Measurements from ENCODE around the gene NRDC. TPM values are rescaled to one million over a fixed set of nuclear protein-coding genes. Genes with fewer than 3 reads are reported as not detected.
A peak's percentile ranks its signal among the peaks of the same experiment; 100 is the strongest.

Gene NRDC
- total RNA-seq, 1 donor from 2014 or later: 177 TPM

- DNase-seq (ENCODE audit: low spot score): no peak
- H3K9me3 Mint-ChIP-seq: no peaks in the 10 kb centered on the region
- no peak overlapping the region for H3K4me3 Mint-ChIP-seq
- H3K27ac Mint-ChIP-seq: no peak overlapping the region
- no peaks in the 10 kb centered on the region for H3K4me1 Mint-ChIP-seq (ENCODE audit: low read depth)
- H3K27me3 Mint-ChIP-seq (ENCODE audit: insufficient read depth): no peaks in the 10 kb centered on the region
- intact Hi-C loops (cut with micrococcal nuclease): no loop called here
- H3K36me3 Mint-ChIP-seq (ENCODE audit: low read depth): peaks cover 45% of the 10 kb centered on the region
Measured at GRCh38 chr1:51814513-51814912, 64.0 kb downstream of the NRDC start.

GRCh38 chr1:51799372-51799771, 79.2 kb downstream of the NRDC start:
- H3K27me3 Mint-ChIP-seq (ENCODE audit: insufficient read depth): no peaks in the 10 kb centered on the region
- DNase-seq (ENCODE audit: low spot score): no peak
- no peaks in the 10 kb centered on the region for H3K9me3 Mint-ChIP-seq
- peaks cover 3% of the 10 kb centered on the region for H3K4me1 Mint-ChIP-seq (ENCODE audit: low read depth)
- no peak overlapping the region for H3K4me3 Mint-ChIP-seq
- no peak overlapping the region for H3K27ac Mint-ChIP-seq
- intact Hi-C loops (cut with micrococcal nuclease): no loop called here
- H3K36me3 Mint-ChIP-seq (ENCODE audit: low read depth): peaks cover 30% of the 10 kb centered on the region

- Mint-ChIP-seq H3K4me1 (ENCODE audit: low read depth) (peaks cover 24% of the 10 kb centered on the region), H3K9me3 (no peaks in the 10 kb centered on the region), H3K27me3 (ENCODE audit: insufficient read depth) (no peaks in the 10 kb centered on the region), H3K36me3 (ENCODE audit: low read depth) (peaks cover 51% of the 10 kb centered on the region), H3K4me3 (no peak overlapping the region), H3K27ac (no peak overlapping the region)
- DNase-seq (ENCODE audit: low spot score): no peak
- intact Hi-C loops (cut with micrococcal nuclease): no loop called here
Measured at GRCh38 chr1:51794868-51795267, 83.7 kb downstream of the NRDC start.

GRCh38 chr1:51794260-51794659, 84.3 kb downstream of the NRDC start:
- no peak overlapping the region for H3K27ac Mint-ChIP-seq
- no peak for DNase-seq (ENCODE audit: low spot score)
- H3K4me1 Mint-ChIP-seq (ENCODE audit: low read depth): peaks cover 24% of the 10 kb centered on the region
- H3K9me3 Mint-ChIP-seq: no peaks in the 10 kb centered on the region
- peaks cover 57% of the 10 kb centered on the region for H3K36me3 Mint-ChIP-seq (ENCODE audit: low read depth)
- H3K27me3 Mint-ChIP-seq (ENCODE audit: insufficient read depth): no peaks in the 10 kb centered on the region
- intact Hi-C loops (cut with micrococcal nuclease): no loop called here
- no peak overlapping the region for H3K4me3 Mint-ChIP-seq

- intact Hi-C loops (cut with micrococcal nuclease): no loop called here
- peak overlapping the region; percentile 46 for H3K27ac Mint-ChIP-seq
- H3K4me3 Mint-ChIP-seq: no peak overlapping the region
Measured at GRCh38 chr1:51792864-51793263, 85.7 kb downstream of the NRDC start.

GRCh38 chr1:51791888-51792287, 86.6 kb downstream of the NRDC start:
- no peaks in the 10 kb centered on the region for H3K27me3 Mint-ChIP-seq (ENCODE audit: insufficient read depth)

More at GRCh38 chr1:51792864-51793263, 85.7 kb downstream of the NRDC start:
- Mint-ChIP-seq H3K36me3 (ENCODE audit: low read depth) (peaks cover 61% of the 10 kb centered on the region), H3K9me3 (no peaks in the 10 kb centered on the region), H3K27me3 (ENCODE audit: insufficient read depth) (no peaks in the 10 kb centered on the region), H3K4me1 (ENCODE audit: low read depth) (peaks cover 24% of the 10 kb centered on the region)
- DNase-seq (ENCODE audit: low spot score): no peak

GRCh38 chr1:51790385-51790784, 88.1 kb downstream of the NRDC start:
- intact Hi-C loops (cut with micrococcal nuclease): no loop called here
- no peaks in the 10 kb centered on the region for H3K9me3 Mint-ChIP-seq
- H3K4me1 Mint-ChIP-seq (ENCODE audit: low read depth): peaks cover 24% of the 10 kb centered on the region
- H3K36me3 Mint-ChIP-seq (ENCODE audit: low read depth): peaks cover 71% of the 10 kb centered on the region
- H3K27ac Mint-ChIP-seq: no peak overlapping the region
- DNase-seq (ENCODE audit: low spot score): no peak
- H3K4me3 Mint-ChIP-seq: no peak overlapping the region
- no peaks in the 10 kb centered on the region for H3K27me3 Mint-ChIP-seq (ENCODE audit: insufficient read depth)

More at GRCh38 chr1:51791888-51792287, 86.6 kb downstream of the NRDC start:
- intact Hi-C loops (cut with micrococcal nuclease): no loop called here
- H3K36me3 Mint-ChIP-seq (ENCODE audit: low read depth): peaks cover 62% of the 10 kb centered on the region
- no peaks in the 10 kb centered on the region for H3K9me3 Mint-ChIP-seq
- DNase-seq (ENCODE audit: low spot score): no peak
- H3K4me1 Mint-ChIP-seq (ENCODE audit: low read depth): peaks cover 24% of the 10 kb centered on the region
- H3K4me3 Mint-ChIP-seq: no peak overlapping the region
- H3K27ac Mint-ChIP-seq: no peak overlapping the region

- Mint-ChIP-seq H3K27me3 (ENCODE audit: insufficient read depth) (no peaks in the 10 kb centered on the region), H3K9me3 (no peaks in the 10 kb centered on the region), H3K4me1 (ENCODE audit: low read depth) (peaks cover 21% of the 10 kb centered on the region), H3K27ac (no peak overlapping the region), H3K4me3 (no peak overlapping the region), H3K36me3 (ENCODE audit: low read depth) (peaks cover 78% of the 10 kb centered on the region)
- no peak for DNase-seq (ENCODE audit: low spot score)
- intact Hi-C loops (cut with micrococcal nuclease): no loop called here
Measured at GRCh38 chr1:51789342-51789741, 89.2 kb downstream of the NRDC start.

GRCh38 chr1:51788938-51789337, 89.6 kb downstream of the NRDC start:
- peaks cover 17% of the 10 kb centered on the region for H3K4me1 Mint-ChIP-seq (ENCODE audit: low read depth)
- intact Hi-C loops (cut with micrococcal nuclease): no loop called here
- H3K27ac Mint-ChIP-seq: no peak overlapping the region
- H3K9me3 Mint-ChIP-seq: no peaks in the 10 kb centered on the region
- H3K27me3 Mint-ChIP-seq (ENCODE audit: insufficient read depth): no peaks in the 10 kb centered on the region
- peaks cover 76% of the 10 kb centered on the region for H3K36me3 Mint-ChIP-seq (ENCODE audit: low read depth)
- no peak overlapping the region for H3K4me3 Mint-ChIP-seq
- no peak for DNase-seq (ENCODE audit: low spot score)

- Mint-ChIP-seq H3K4me1 (ENCODE audit: low read depth) (no peaks in the 10 kb centered on the region), H3K9me3 (no peaks in the 10 kb centered on the region), H3K27me3 (ENCODE audit: insufficient read depth) (no peaks in the 10 kb centered on the region), H3K4me3 (no peak overlapping the region), H3K36me3 (ENCODE audit: low read depth) (peaks cover 51% of the 10 kb centered on the region), H3K27ac (no peak overlapping the region)
- DNase-seq (ENCODE audit: low spot score): no peak
- intact Hi-C loops (cut with micrococcal nuclease): no loop called here
Measured at GRCh38 chr1:51784997-51785421, 93.5 kb downstream of the NRDC start.

- DNase-seq (ENCODE audit: low spot score): no peak
- intact Hi-C loops (cut with micrococcal nuclease): no loop called here
- Mint-ChIP-seq H3K27me3 (ENCODE audit: insufficient read depth) (no peaks in the 10 kb centered on the region), H3K36me3 (ENCODE audit: low read depth) (peaks cover 26% of the 10 kb centered on the region), H3K27ac (no peak overlapping the region), H3K4me1 (ENCODE audit: low read depth) (peaks cover 9% of the 10 kb centered on the region), H3K4me3 (no peak overlapping the region), H3K9me3 (no peaks in the 10 kb centered on the region)
Measured at GRCh38 chr1:51780927-51781326, 97.6 kb downstream of the NRDC start.

- intact Hi-C loops (cut with micrococcal nuclease): no loop called here
Measured at GRCh38 chr1:51776408-51776807, 102.1 kb downstream of the NRDC start.

GRCh38 chr1:51768971-51769588, 109.4 kb downstream of the NRDC start:
- H3K4me3 Mint-ChIP-seq: no peak overlapping the region
- intact Hi-C loops (cut with micrococcal nuclease): loop anchor here (1.0 to 10.0 kb wide), 6 partner anchors 42 to 324 kb away; partner anchors contain the start of genes EPS15 and OSBPL9
- H3K36me3 Mint-ChIP-seq (ENCODE audit: low read depth): peaks cover 32% of the 10 kb centered on the region
- DNase-seq (ENCODE audit: low spot score): no peak
- peaks cover 8% of the 10 kb centered on the region for H3K4me1 Mint-ChIP-seq (ENCODE audit: low read depth)
- no peaks in the 10 kb centered on the region for H3K27me3 Mint-ChIP-seq (ENCODE audit: insufficient read depth)
- no peaks in the 10 kb centered on the region for H3K9me3 Mint-ChIP-seq
- no peak overlapping the region for H3K27ac Mint-ChIP-seq

More at GRCh38 chr1:51776408-51776807, 102.1 kb downstream of the NRDC start:
- no peak for DNase-seq (ENCODE audit: low spot score)
- peaks cover 36% of the 10 kb centered on the region for H3K36me3 Mint-ChIP-seq (ENCODE audit: low read depth)
- no peak overlapping the region for H3K4me3 Mint-ChIP-seq
- peaks cover 17% of the 10 kb centered on the region for H3K4me1 Mint-ChIP-seq (ENCODE audit: low read depth)
- no peaks in the 10 kb centered on the region for H3K27me3 Mint-ChIP-seq (ENCODE audit: insufficient read depth)
- no peaks in the 10 kb centered on the region for H3K9me3 Mint-ChIP-seq
- H3K27ac Mint-ChIP-seq: no peak overlapping the region

- H3K36me3 Mint-ChIP-seq (ENCODE audit: low read depth): peaks cover 19% of the 10 kb centered on the region
- no peak overlapping the region for H3K27ac Mint-ChIP-seq
- peaks cover 12% of the 10 kb centered on the region for H3K4me1 Mint-ChIP-seq (ENCODE audit: low read depth)
- DNase-seq (ENCODE audit: low spot score): no peak
- intact Hi-C loops (cut with micrococcal nuclease): loop anchor here (10.0 kb wide), 1 partner anchor 317 kb away; no protein-coding TSS in a partner anchor
- H3K9me3 Mint-ChIP-seq: no peaks in the 10 kb centered on the region
- H3K27me3 Mint-ChIP-seq (ENCODE audit: insufficient read depth): no peaks in the 10 kb centered on the region
- H3K4me3 Mint-ChIP-seq: no peak overlapping the region
Measured at GRCh38 chr1:51761351-51761750, 117.2 kb downstream of the NRDC start.

Data from activated T-helper 1 cell treated with anti-CD3 and anti-CD28 coated beads, Interleukin-12 subunit alpha, Interleukin-12 subunit beta, Interleukin-2, Interleukin-4 antibody, amounts not matched to agents 30 ng/mL and 10 ng/mL and 1 ng/mL, durations not matched to agents 14 hours and 24 hours and 36 hours (primary cell).